WI38 (cell line): ENCODE measurements around the gene BSPRY.

Experiments
- H3K4me3 ChIP-seq: 2 replicates; pipeline ENCODE4 v1.5.1; 2011; ENCODE audit warnings: low read depth, mild to moderate bottlenecking, control low read depth, low read length
- TF ChIP-seq, protein P1 (sequence below): IDR thresholded peaks from 2 replicates; pipeline ENCODE4 v1.5.1; 2012; ENCODE audit warnings: low read depth, mild to moderate bottlenecking, control low read depth, low read length

BSPRY gene

DNA sequence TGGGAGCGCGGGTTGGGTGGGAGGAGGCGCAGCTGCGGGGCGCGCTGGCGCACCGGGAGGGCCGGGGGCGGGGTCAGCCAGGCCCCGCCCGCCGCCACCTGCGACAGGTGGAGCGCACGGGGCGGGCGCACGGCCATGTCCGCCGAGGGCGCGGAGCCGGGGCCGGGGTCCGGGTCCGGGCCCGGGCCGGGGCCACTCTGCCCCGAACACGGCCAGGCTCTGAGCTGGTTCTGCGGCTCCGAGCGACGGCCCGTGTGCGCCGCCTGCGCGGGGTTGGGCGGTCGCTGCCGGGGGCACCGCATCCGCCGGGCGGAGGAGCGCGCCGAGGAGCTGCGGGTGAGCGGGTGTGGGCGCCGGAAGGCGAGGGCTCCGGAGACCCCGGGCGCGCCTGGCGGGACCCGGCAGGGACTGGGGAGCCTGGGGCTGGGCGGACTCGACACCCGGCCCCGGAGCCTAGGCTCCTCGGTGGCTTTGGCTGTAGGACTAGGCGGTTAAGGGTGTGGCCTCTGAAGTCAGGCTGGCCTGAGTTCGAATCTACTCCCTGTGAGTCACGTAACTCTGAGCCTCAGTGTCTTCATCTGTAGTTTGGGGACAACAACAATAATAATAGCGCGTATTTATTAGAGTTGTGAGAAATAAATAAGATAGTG lies at the start of gene BSPRY:
TSS of gene BSPRY (plus strand) at position 97 of the 650 bp plus-strand sequence. CDS start at position 136, 39 bp downstream.
- TF ChIP-seq, protein P1, sequence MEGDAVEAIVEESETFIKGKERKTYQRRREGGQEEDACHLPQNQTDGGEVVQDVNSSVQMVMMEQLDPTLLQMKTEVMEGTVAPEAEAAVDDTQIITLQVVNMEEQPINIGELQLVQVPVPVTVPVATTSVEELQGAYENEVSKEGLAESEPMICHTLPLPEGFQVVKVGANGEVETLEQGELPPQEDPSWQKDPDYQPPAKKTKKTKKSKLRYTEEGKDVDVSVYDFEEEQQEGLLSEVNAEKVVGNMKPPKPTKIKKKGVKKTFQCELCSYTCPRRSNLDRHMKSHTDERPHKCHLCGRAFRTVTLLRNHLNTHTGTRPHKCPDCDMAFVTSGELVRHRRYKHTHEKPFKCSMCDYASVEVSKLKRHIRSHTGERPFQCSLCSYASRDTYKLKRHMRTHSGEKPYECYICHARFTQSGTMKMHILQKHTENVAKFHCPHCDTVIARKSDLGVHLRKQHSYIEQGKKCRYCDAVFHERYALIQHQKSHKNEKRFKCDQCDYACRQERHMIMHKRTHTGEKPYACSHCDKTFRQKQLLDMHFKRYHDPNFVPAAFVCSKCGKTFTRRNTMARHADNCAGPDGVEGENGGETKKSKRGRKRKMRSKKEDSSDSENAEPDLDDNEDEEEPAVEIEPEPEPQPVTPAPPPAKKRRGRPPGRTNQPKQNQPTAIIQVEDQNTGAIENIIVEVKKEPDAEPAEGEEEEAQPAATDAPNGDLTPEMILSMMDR, result no peak
- H3K4me3 ChIP-seq, result no peak within 1 kb of the TSS

DNA sequence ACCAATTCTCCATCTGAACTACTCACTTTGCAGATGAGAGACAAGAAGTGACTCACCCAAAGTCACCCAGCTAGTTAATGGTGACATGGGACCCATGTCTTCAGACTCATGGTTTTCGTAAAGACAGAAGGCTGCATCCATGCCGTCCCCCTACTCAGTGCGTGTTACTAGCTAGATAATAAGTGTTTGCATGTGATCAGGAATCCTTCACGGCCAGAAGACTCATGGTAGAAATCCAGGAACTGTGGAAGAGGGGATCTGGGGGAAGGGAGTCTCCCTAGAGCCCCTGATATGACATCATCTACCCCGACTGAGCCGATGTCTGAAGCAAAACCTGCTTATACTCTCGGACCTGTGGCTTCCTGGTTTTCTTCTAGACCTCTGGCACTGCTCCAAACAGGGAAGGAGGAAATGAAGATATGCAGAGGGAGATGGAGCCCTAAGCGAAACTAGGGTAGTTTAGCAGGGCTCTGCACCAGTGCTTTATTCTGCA lies 49.5 kb upstream of the BSPRY start:
- H3K4me3 ChIP-seq, result no peak overlapping the region
- TF ChIP-seq, protein P1, result no peak

DNA sequence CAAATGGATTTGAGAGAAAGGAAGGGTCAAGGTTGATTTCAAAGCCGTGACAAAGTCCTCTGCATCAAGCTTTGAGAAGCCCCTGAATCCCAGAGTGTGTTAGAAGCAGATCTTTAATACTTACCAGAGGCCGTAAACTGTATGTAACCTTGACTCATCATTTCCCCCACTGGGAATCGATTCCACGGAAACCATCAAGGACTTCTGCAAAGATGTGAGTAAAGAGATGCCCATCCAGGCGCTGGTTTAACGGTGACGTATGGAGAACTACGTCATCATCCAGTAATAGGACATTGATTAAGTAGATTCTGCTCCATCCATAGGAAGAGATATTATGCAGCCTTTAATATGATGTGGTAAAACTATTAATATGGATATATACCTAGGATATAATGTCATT lies 47.8 kb upstream of the BSPRY start:
- TF ChIP-seq, protein P1, result no peak
- no peak overlapping the region for H3K4me3 ChIP-seq

DNA sequence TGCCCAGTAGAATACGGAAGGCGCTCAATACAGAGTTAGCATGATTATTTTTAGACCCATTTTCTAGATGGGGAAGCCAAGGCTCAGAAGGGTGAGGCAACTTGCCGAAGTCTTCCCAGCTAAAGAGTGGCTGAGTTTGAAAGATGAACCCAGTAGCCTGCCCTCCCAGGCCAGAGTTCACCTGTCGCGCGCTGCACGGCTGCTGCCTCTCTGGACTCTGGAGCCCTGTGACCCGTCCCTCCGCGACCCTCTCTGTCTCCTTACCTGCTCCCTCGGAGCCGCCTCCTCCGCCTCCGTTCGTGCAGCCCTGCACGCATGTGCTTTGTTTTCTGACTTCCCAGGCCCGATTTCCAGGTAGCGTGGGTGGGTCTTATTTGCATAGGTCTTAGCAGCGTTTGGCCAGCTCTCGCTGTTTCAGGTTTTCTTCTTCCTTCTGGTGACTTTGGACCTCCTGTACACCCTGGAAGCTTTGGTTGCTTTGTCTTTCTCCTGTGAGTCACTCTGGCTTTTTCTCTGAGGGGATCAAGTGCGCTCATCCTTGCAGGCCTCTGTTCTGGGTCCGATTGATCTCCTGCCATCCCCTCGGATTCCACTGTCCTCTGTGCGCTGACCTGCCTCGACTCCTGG lies 46.4 kb upstream of the BSPRY start, which contains the start of gene RNF183:
TSS of gene RNF183 (minus strand) at position 585 of the 627 bp plus-strand sequence. CDS start 5,192 bp downstream, outside the sequence.
- no peak within 1 kb of the TSS for H3K4me3 ChIP-seq
- TF ChIP-seq, protein P1, result no peak

DNA sequence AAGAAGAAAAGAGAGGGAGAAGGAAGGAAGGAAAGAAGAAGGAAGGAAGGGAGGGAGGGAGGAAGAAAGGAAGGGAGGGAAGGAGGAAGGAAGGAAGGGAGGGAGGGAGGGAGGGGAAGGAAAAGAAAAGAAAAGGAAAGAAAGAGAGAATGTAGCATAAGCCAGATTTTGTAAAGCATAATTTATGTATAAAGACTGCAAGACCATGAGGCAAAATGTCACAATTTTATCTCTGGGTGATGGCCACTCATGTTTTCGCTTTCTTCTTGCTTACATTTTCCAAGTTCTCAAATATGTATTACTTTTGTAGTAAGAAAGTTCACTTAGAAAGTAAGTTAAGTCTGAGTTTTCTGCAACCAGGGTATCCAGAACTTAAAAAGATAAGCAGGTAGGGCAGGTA lies 42.8 kb upstream of the BSPRY start:
- TF ChIP-seq, protein P1, result no peak
- no peak overlapping the region for H3K4me3 ChIP-seq

DNA sequence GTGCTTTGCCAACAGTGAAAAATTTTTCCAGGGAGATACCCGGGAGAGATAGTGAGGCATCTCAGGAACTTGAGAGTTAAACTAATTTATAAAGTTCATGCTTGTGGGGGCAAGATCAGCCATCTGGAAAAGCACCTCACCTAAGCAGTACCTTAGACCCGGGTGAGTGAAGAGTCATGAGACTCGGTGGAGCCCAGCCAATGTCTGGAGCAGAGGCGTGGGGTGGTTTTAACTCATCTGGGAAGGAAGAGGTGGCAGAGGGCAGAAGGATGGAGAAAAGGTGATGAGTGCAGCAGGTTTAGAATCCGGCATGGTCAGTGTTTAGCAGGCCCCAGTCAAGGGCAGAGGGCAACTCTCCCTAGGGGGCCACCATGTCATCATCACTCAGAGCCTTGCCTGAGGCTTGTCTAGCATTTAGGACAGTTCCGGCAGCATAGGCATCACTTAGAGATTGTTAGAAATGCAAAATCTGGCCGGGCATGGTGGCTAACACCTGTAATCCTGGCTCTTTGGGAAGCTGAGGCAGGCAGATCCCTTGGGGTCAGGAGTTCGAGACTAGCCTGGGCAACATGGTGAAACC lies 41.9 kb upstream of the BSPRY start:
- no peak overlapping the region for H3K4me3 ChIP-seq
- TF ChIP-seq, protein P1, result no peak

DNA sequence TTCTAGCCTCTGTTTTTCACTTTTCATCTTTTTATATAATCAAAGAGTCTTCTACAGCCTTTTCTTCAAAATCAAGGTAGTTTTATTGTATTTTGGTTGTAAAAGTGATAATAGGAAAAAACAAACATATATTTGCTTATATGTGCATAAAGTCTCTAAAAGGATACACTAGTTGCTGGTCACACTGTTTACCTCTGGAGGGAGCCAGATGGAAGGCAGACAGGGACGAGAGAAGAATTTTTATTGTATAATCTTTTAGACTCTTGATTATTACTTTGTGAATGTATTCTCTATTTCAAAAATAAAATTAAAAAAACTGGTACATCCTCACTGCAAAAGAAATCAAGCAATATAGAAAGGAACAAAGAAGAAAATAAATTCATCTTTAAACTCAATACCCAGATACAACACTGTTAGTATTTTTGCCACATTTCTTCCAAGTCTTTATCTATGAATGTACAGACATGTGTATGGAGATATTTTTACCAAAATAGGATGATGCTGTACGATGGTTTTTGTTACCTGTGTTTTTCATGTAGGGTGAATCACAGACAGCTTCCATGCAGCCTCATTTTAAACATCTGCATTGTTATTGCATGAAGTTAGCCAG lies 40.0 kb upstream of the BSPRY start:
- H3K4me3 ChIP-seq, result no peak overlapping the region
- TF ChIP-seq, protein P1, result peak; percentile 64
